GM12864 (cell line): ENCODE data around the gene LRIG1.
A peak's percentile ranks its signal among the peaks of the same experiment; 100 is the strongest.

Experiments
- DNase-seq: peaks from one replicate; pipeline ENCODE4 v3.0.0-alpha.2; 2011; ENCODE audit warnings: low read depth
- H3K4me3 ChIP-seq: 2 replicates; pipeline ENCODE4 v1.5.1; 2011; ENCODE audit warnings: mild to moderate bottlenecking, low read depth, low read length, control low read depth
- CTCF ChIP-seq: IDR thresholded peaks from 2 replicates; pipeline ENCODE4 v1.5.1; 2011; ENCODE audit warnings: low read depth, mild to moderate bottlenecking, moderate library complexity, low read length, control low read depth, inconsistent platforms; ENCODE audit errors: missing control alignments

The LRIG1 gene

GRCh38 chr3:66498687-66499621 lies 1.9 kb downstream of the LRIG1 start:
- no peak for DNase-seq
- H3K4me3 ChIP-seq: peak overlapping the region; percentile 84
- no peak for TF ChIP-seq CTCF

GRCh38 chr3:66497985-66498671 lies 2.7 kb downstream of the LRIG1 start:
- TF ChIP-seq CTCF: no peak
- no peak overlapping the region; the same call in 1 of the 2 replicates for H3K4me3 ChIP-seq
- no peak for DNase-seq

- no peak overlapping the region for H3K4me3 ChIP-seq
- DNase-seq: no peak
- TF ChIP-seq CTCF: no peak
These were observed 3.4 kb downstream of the LRIG1 start for GRCh38 chr3:66497288-66497984.

GRCh38 chr3:66496746-66497145 lies 4.1 kb downstream of the LRIG1 start:
- TF ChIP-seq CTCF: no peak
- DNase-seq: no peak
- no peak overlapping the region for H3K4me3 ChIP-seq

- TF ChIP-seq CTCF: no peak
- H3K4me3 ChIP-seq: no peak overlapping the region
- DNase-seq: no peak
These were observed 4.5 kb downstream of the LRIG1 start for GRCh38 chr3:66496301-66496700.

GRCh38 chr3:66495668-66496045 lies 5.2 kb downstream of the LRIG1 start:
- TF ChIP-seq CTCF: no peak
- DNase-seq: no peak
- H3K4me3 ChIP-seq: no peak overlapping the region
